Skeletal muscle tissue (tissue), 4 donors: ENCODE measurements around the gene FRMD4B. TPM values are rescaled to one million over a fixed set of nuclear protein-coding genes. Genes with fewer than 3 reads are reported as not detected.

Experiments
- H3K27ac ChIP-seq: one replicate; pipeline ENCODE4 v1.7.0; 2013; ENCODE audit warnings: mild to moderate bottlenecking, low read depth, low read length, inconsistent platforms
- H3K27me3 ChIP-seq, 3 donors: one replicate each; pipeline ENCODE4 v1.7.0; 2013; ENCODE audit warnings: low read length in 3 of 3; ENCODE audit not compliant: control insufficient read depth in 3 of 3, insufficient read depth in 3 of 3
- H3K36me3 ChIP-seq, 3 donors: one replicate each; pipeline ENCODE4 v1.7.0; 2013; ENCODE audit warnings: low read length in 3 of 3; ENCODE audit not compliant: control insufficient read depth in 3 of 3, insufficient read depth in 3 of 3
- H3K4me1 ChIP-seq, 3 donors: one replicate each; pipeline ENCODE4 v1.7.0; 2013; ENCODE audit warnings: low read length in 3 of 3, mild to moderate bottlenecking in 3 of 3; ENCODE audit not compliant: control insufficient read depth in 3 of 3, insufficient read depth in 3 of 3
- H3K4me3 ChIP-seq, 3 donors: one replicate each; pipeline ENCODE4 v1.7.0; 2013; ENCODE audit warnings: low read length in 3 of 3
- H3K9ac ChIP-seq, 3 donors: one replicate each; pipeline ENCODE4 v1.7.0; 2013; ENCODE audit warnings: low read length in 3 of 3, mild to moderate bottlenecking in 3 of 3, moderate library complexity in 2 of 3, low read depth in 1 of 3
- H3K9me3 ChIP-seq, 3 donors: one replicate each; pipeline ENCODE4 v1.7.0; 2013; ENCODE audit warnings: low read length in 3 of 3; ENCODE audit not compliant: control insufficient read depth in 3 of 3
- total RNA-seq: library from RNA; depleted of rRNA; stranded (reverse); fragments of >200 nt; gene quantifications from one replicate; pipeline ENCODE4 v1.2.3, GENCODE V29; 2014
- donor health status: Osteomylitis.

FRMD4B gene
- total RNA-seq, 1 donor from 2014 or later = 21.4 TPM

GRCh38 chr3:69160107-69160506 lies 225.8 kb downstream of the FRMD4B start:
- no peak overlapping the region for H3K4me3 ChIP-seq
- H3K4me1 ChIP-seq = no peaks in the 10 kb centered on the region
- no peak overlapping the region for H3K9ac ChIP-seq
- H3K27me3 ChIP-seq = peaks cover 0 to 3% (median 0%) of the 10 kb centered on the region in 3 donors
- H3K9me3 ChIP-seq = no peaks in the 10 kb centered on the region
- H3K36me3 ChIP-seq = no peaks in the 10 kb centered on the region
- no peak overlapping the region for H3K27ac ChIP-seq

- Histone ChIP-seq H3K9me3 (no peaks in the 10 kb centered on the region), H3K27me3 (no peaks in the 10 kb centered on the region), H3K4me1 (peaks cover 2 to 13% (median 5%) of the 10 kb centered on the region in 3 donors), H3K36me3 (no peaks in the 10 kb centered on the region), H3K4me3 (peak overlapping the region in 1 of 3 donors; percentile 39), H3K9ac (peak overlapping the region in 1 of 3 donors; percentile 54), H3K27ac (peak overlapping the region; percentile 82)
Measured at GRCh38 chr3:69149586-69149985, 236.3 kb downstream of the FRMD4B start.

GRCh38 chr3:69145688-69146087 lies 240.2 kb downstream of the FRMD4B start:
- Histone ChIP-seq H3K36me3 (no peaks in the 10 kb centered on the region), H3K4me3 (no peak overlapping the region), H3K27me3 (no peaks in the 10 kb centered on the region), H3K9ac (no peak overlapping the region), H3K4me1 (peaks cover 11 to 36% (median 12%) of the 10 kb centered on the region in 3 donors), H3K27ac (no peak overlapping the region), H3K9me3 (no peaks in the 10 kb centered on the region)

GRCh38 chr3:69144631-69145245 lies 241.2 kb downstream of the FRMD4B start:
- no peaks in the 10 kb centered on the region for H3K36me3 ChIP-seq
- H3K27ac ChIP-seq = peak overlapping the region; percentile 76
- H3K9me3 ChIP-seq = no peaks in the 10 kb centered on the region

GRCh38 chr3:69143612-69144011 lies 242.3 kb downstream of the FRMD4B start:
- no peaks in the 10 kb centered on the region for H3K27me3 ChIP-seq
- H3K27ac ChIP-seq = peak overlapping the region; percentile 76
- peak overlapping the region; percentile 10 to 42 (median 17) for H3K9ac ChIP-seq

More at GRCh38 chr3:69144631-69145245, 241.2 kb downstream of the FRMD4B start:
- Histone ChIP-seq H3K27me3 (no peaks in the 10 kb centered on the region), H3K9ac (peak overlapping the region in 2 of 3 donors; percentile 23 to 28), H3K4me3 (no peak overlapping the region), H3K4me1 (peaks cover 11 to 36% (median 12%) of the 10 kb centered on the region in 3 donors)

GRCh38 chr3:69142797-69143454 lies 243.0 kb downstream of the FRMD4B start:
- Histone ChIP-seq H3K27ac (peak overlapping the region; percentile 76), H3K36me3 (no peaks in the 10 kb centered on the region)

More at GRCh38 chr3:69143612-69144011, 242.3 kb downstream of the FRMD4B start:
- peak overlapping the region in 2 of 3 donors; percentile 27 to 45 for H3K4me3 ChIP-seq
- no peaks in the 10 kb centered on the region for H3K36me3 ChIP-seq
- H3K9me3 ChIP-seq = no peaks in the 10 kb centered on the region
- H3K4me1 ChIP-seq = peaks cover 6 to 32% (median 12%) of the 10 kb centered on the region in 3 donors

GRCh38 chr3:69142090-69142489 lies 243.8 kb downstream of the FRMD4B start:
- peak overlapping the region in 1 of 3 donors; percentile 10 for H3K9ac ChIP-seq
- H3K9me3 ChIP-seq = no peaks in the 10 kb centered on the region
- H3K27ac ChIP-seq = peak overlapping the region; percentile 76
- no peak overlapping the region for H3K4me3 ChIP-seq
- peaks cover 6 to 26% (median 12%) of the 10 kb centered on the region in 3 donors for H3K4me1 ChIP-seq
- H3K27me3 ChIP-seq = no peaks in the 10 kb centered on the region
- no peaks in the 10 kb centered on the region for H3K36me3 ChIP-seq

More at GRCh38 chr3:69142797-69143454, 243.0 kb downstream of the FRMD4B start:
- H3K27me3 ChIP-seq = no peaks in the 10 kb centered on the region
- peak overlapping the region; percentile 10 to 42 (median 17) for H3K9ac ChIP-seq
- H3K9me3 ChIP-seq = no peaks in the 10 kb centered on the region
- peaks cover 6 to 26% (median 12%) of the 10 kb centered on the region in 3 donors for H3K4me1 ChIP-seq
- peak overlapping the region in 2 of 3 donors; percentile 18 to 27 for H3K4me3 ChIP-seq

- Histone ChIP-seq H3K9ac (no peak overlapping the region), H3K4me3 (no peak overlapping the region), H3K4me1 (peaks cover 6 to 26% (median 12%) of the 10 kb centered on the region in 3 donors), H3K27ac (peak overlapping the region; percentile 76), H3K27me3 (no peaks in the 10 kb centered on the region), H3K36me3 (no peaks in the 10 kb centered on the region), H3K9me3 (no peaks in the 10 kb centered on the region)
Measured at GRCh38 chr3:69141313-69141712, 244.6 kb downstream of the FRMD4B start.

- Histone ChIP-seq H3K27me3 (no peaks in the 10 kb centered on the region), H3K4me1 (peaks cover 2 to 6% (median 5%) of the 10 kb centered on the region in 3 donors), H3K4me3 (no peak overlapping the region), H3K27ac (no peak overlapping the region), H3K36me3 (no peaks in the 10 kb centered on the region), H3K9me3 (no peaks in the 10 kb centered on the region), H3K9ac (no peak overlapping the region)
Measured at GRCh38 chr3:69137412-69137811, 248.5 kb downstream of the FRMD4B start.

GRCh38 chr3:69137005-69137404 lies 248.9 kb downstream of the FRMD4B start:
- Histone ChIP-seq H3K27me3 (no peaks in the 10 kb centered on the region), H3K4me3 (no peak overlapping the region), H3K36me3 (no peaks in the 10 kb centered on the region), H3K9ac (no peak overlapping the region), H3K27ac (no peak overlapping the region), H3K4me1 (peaks cover under 1 to 2% (median 1%) of the 10 kb centered on the region in 3 donors), H3K9me3 (no peaks in the 10 kb centered on the region)
